IPS DF 4.7 (cell line): Measurements from ENCODE around the gene GPR143.
"Not testable (repeated sequence)": the region's sequence is repeated elsewhere in the genome, so short reads cannot be mapped to it uniquely, and the experiment has no call there.

ENCODE experiments used
- DNase-seq: peaks from one replicate; pipeline ENCODE4 v3.0.0-alpha.2; 2013; ENCODE audit warnings: low spot score; ENCODE audit errors: extremely low read depth

GPR143 gene

GRCh38 chrX:9768321-9768839, 2.7 kb upstream of the GPR143 start:
- DNase-seq = not testable (repeated sequence)

GRCh38 chrX:9767375-9767774, 1.7 kb upstream of the GPR143 start:
- no peak for DNase-seq

GRCh38 chrX:9765072-9765736, 443 bp downstream of the GPR143 start:
- DNase-seq = no peak

GRCh38 chrX:9759337-9759736, 6.3 kb downstream of the GPR143 start:
- no peak for DNase-seq

GRCh38 chrX:9758021-9758638, 7.5 kb downstream of the GPR143 start:
- DNase-seq = no peak

- DNase-seq = no peak
Observed at GRCh38 chrX:9757366-9757765, 8.3 kb downstream of the GPR143 start.

GRCh38 chrX:9749146-9749692, 16.4 kb downstream of the GPR143 start:
- no peak for DNase-seq

- no peak for DNase-seq
Observed at GRCh38 chrX:9747644-9748043, 18.0 kb downstream of the GPR143 start.

- DNase-seq = no peak
Observed at GRCh38 chrX:9746148-9746888, 19.3 kb downstream of the GPR143 start.

GRCh38 chrX:9745417-9746115, 20.1 kb downstream of the GPR143 start:
- no peak for DNase-seq

GRCh38 chrX:9739130-9739529, 26.5 kb downstream of the GPR143 start:
- DNase-seq = no peak

GRCh38 chrX:9738151-9738550, 27.5 kb downstream of the GPR143 start:
- DNase-seq = no peak

GRCh38 chrX:9737363-9737762, 28.3 kb downstream of the GPR143 start:
- DNase-seq = no peak

GRCh38 chrX:9730752-9731151, 34.9 kb downstream of the GPR143 start:
- DNase-seq = no peak

GRCh38 chrX:9730078-9730477, 35.6 kb downstream of the GPR143 start:
- no peak for DNase-seq

GRCh38 chrX:9729171-9729885, 36.3 kb downstream of the GPR143 start:
- DNase-seq = no peak

- no peak for DNase-seq
Observed at GRCh38 chrX:9728261-9728660, 37.4 kb downstream of the GPR143 start.

- no peak for DNase-seq
Observed at GRCh38 chrX:9724711-9725110, 40.9 kb downstream of the GPR143 start.

- DNase-seq = no peak
Observed at GRCh38 chrX:9717376-9717775, 48.3 kb downstream of the GPR143 start.

- no peak for DNase-seq
Observed at GRCh38 chrX:9710332-9710731, 55.3 kb downstream of the GPR143 start.
